ENCODE measurements around the gene ITIH3. TPM values are rescaled to one million over a fixed set of nuclear protein-coding genes. Genes with fewer than 3 reads are reported as not detected.

Gene ITIH3
- polyA plus RNA-seq, 1 of the 3 experiments (the other 2 are of a cell fraction), result 4.3 TPM

DNA sequence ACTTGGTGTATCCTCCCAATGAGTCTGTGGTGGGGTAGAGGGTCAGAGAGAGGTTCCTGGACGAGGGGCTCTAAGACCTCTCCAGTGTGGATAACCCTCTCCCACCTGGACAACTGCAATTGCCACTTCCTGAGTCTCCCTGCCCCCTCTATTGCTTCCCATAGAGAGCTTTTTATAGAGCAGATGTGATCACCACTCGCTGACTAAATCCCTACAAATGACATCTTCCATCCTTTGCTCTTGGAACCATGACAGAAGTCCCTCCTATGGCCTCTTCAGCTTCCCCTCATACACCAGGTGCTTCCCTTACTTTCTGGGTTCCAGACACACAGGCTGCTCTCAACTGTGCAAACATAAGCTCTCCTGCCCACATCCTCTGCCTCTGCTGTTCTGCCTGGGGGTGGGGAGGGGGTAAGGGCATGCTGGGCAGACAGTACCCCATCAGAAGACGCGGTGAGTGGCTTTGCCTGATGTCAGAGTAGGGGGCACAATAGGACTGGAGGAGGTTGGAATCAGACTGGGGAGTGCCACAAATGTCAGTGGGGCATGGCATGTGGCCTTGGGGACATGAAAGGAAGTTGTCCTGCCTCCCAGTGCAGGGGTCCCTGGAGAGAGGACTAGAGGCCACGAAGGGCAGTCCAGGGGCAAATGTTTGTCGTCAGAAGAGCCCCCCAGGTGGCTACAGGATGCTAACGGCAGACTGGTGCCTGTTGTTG, 15.2 kb downstream of the ITIH3 start (continued):
- TF ChIP-seq MXI1 (IDR thresholded peaks at IDR 0.05; ENCODE audit: low read depth, low read length), result no peak
- no peak for TF ChIP-seq FOXM1 (IDR thresholded peaks at IDR 0.05; ENCODE audit: low read depth)

DNA sequence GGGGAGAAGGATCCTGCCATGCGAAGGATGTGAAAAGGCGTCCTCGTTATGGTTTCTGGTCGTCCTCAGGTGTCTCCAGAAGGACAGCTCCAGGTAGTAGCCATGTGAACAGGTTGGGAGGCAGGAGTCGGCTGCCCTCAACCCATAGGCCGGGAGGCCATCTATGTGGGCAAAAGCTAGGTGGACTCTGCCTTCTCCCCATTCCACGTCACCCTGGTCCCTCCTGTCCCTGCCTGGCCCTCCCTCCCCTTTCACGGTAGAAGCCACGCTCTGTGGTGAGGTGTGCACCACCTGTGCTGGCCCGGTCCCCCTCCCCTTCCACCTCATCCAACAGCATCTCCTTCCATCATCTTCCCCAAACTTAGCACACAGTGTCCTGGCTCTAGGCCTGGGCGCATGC, 16.3 kb downstream of the ITIH3 start:
- H3K9me3 ChIP-seq, result no peaks in the 10 kb centered on the region
- no peak overlapping the region for H3K4me2 ChIP-seq
- ChIA-PET CTCF (interaction anchor here (1.0 to 1.6 kb wide), 6 partner anchors 10 to 124 kb away, joined by 3 to 8 read pairs (median 3); no protein-coding TSS in a partner anchor), POLR2A (no interaction called here)
- H3K27me3 ChIP-seq (ENCODE audit: insufficient read depth), result no peaks in the 10 kb centered on the region
- 72% methylated on average over 8 of the region's 11 CpGs for WGBS (ENCODE audit: low lambda C conversion rate)
- no peak overlapping the region for H3K4me3 ChIP-seq (ENCODE audit: low read depth in 2 of 2, low read length in 1 of 2)
- no peaks in the 10 kb centered on the region for H3K9me2 ChIP-seq
- H3F3A ChIP-seq (replicated peaks; ENCODE audit: insufficient read depth), result no peaks in the 10 kb centered on the region
- TF ChIP-seq, protein P1, sequence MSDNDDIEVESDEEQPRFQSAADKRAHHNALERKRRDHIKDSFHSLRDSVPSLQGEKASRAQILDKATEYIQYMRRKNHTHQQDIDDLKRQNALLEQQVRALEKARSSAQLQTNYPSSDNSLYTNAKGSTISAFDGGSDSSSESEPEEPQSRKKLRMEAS (IDR thresholded peaks at IDR 0.05; ENCODE audit: low read depth), result no peak
- TF ChIP-seq FOXM1 (IDR thresholded peaks at IDR 0.05; ENCODE audit: low read depth), result no peak
- no peak for TF ChIP-seq FOSL2 (IDR thresholded peaks at IDR 0.05; ENCODE audit: borderline replicate concordance, low read depth)
- TF ChIP-seq CHD2 (IDR thresholded peaks at IDR 0.05; ENCODE audit: low read length, partially characterized antibody), result no peak
- no peak for TF ChIP-seq POLR2AphosphoS5 (IDR thresholded peaks at IDR 0.05; ENCODE audit: low read depth, low read length)
- no peak for TF ChIP-seq FOXJ3 (CRISPR knock-in tag; IDR thresholded peaks at IDR 0.05)
- TF ChIP-seq TAF1 (IDR thresholded peaks at IDR 0.05; ENCODE audit: borderline replicate concordance, low read depth, low read length), result no peak
- no peak for TF ChIP-seq YY1 (IDR thresholded peaks at IDR 0.05; ENCODE audit: low read depth)
- TF ChIP-seq GABPA (IDR thresholded peaks at IDR 0.05; ENCODE audit: low read depth), result no peak
- TF ChIP-seq MEF2A (IDR thresholded peaks at IDR 0.05; ENCODE audit: borderline replicate concordance, low read depth), result no peak
- no peak for DNase-seq
- H3K36me3 ChIP-seq (replicated peaks in 1 of 2; ENCODE audit: control insufficient read depth in 1 of 2, insufficient read depth in 2 of 2, low read length in 1 of 2), result no peaks in the 10 kb centered on the region
- no peaks in the 10 kb centered on the region for H4K20me1 ChIP-seq (ENCODE audit: insufficient read depth)
- H2AFZ ChIP-seq (ENCODE audit: low read depth), result no peak overlapping the region
- no peaks in the 10 kb centered on the region; a peak in 1 of 4 replicates for H3K4me1 ChIP-seq (ENCODE audit: control insufficient read depth in 1 of 2, insufficient read depth in 2 of 2, low read depth in 1 of 2, low read length in 1 of 2)
- no peaks in the 10 kb centered on the region for H3K79me2 ChIP-seq (ENCODE audit: insufficient read depth)
- no peak overlapping the region for H3K27ac ChIP-seq (ENCODE audit: low read depth in 2 of 2, low read length in 1 of 2)
- no peak overlapping the region for H3K9ac ChIP-seq

DNA sequence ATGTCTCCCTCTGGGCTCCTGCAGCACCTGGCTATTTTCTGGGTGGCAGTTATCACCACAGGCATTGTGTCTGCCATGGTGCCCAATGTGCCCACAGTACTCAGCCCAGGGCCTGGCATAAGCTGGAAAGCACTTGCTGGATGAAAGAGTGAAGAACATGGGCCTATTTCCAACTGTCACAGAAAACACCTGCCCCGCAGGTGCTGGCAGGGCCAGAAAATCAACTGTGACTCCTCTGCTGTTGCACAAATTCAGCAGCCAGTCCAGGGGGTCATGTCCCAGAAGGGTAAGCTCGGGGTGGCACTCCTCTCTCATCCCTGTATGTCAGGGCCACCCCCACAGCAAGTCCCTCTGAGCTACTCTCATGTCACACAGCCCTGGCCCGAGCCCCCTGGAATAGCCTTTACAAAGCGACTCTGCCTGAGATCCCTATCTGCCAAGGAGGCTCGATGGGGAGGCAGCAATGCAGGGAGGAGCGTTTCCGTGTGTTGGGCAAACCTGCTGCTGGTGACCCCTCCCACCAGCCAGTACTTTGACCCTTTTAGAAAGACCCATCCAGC, 16.9 kb downstream of the ITIH3 start:
- WGBS (ENCODE audit: low lambda C conversion rate), result 63% methylated on average over 4 of the region's 7 CpGs

More for the DNA sequence above, 16.9 kb downstream of the ITIH3 start:
- H3K4me2 ChIP-seq, result no peak overlapping the region
- H3K36me3 ChIP-seq (replicated peaks in 1 of 2; ENCODE audit: control insufficient read depth in 1 of 2, insufficient read depth in 2 of 2, low read length in 1 of 2), result no peaks in the 10 kb centered on the region
- no peak overlapping the region for H3K27ac ChIP-seq (ENCODE audit: low read depth in 2 of 2, low read length in 1 of 2)
- H4K20me1 ChIP-seq (ENCODE audit: insufficient read depth), result no peaks in the 10 kb centered on the region
- no peak for TF ChIP-seq MXI1 (IDR thresholded peaks at IDR 0.05; ENCODE audit: low read depth, low read length)
- no peak for TF ChIP-seq SIN3A (IDR thresholded peaks at IDR 0.05; ENCODE audit: borderline replicate concordance, low read depth, low read length)
- TF ChIP-seq TEAD4 (IDR thresholded peaks at IDR 0.05; ENCODE audit: borderline replicate concordance, insufficient read depth), result no peak
- no peak for TF ChIP-seq YY1 (IDR thresholded peaks at IDR 0.05; ENCODE audit: low read depth)
- H3K4me1 ChIP-seq (ENCODE audit: control insufficient read depth in 1 of 2, insufficient read depth in 2 of 2, low read depth in 1 of 2, low read length in 1 of 2), result no peaks in the 10 kb centered on the region
- no peaks in the 10 kb centered on the region for H3K9me2 ChIP-seq
- no peak for DNase-seq
- no peak overlapping the region for H3K4me3 ChIP-seq (ENCODE audit: low read depth in 2 of 2, low read length in 1 of 2)
- no peaks in the 10 kb centered on the region for H3K79me2 ChIP-seq (ENCODE audit: insufficient read depth)
- no peaks in the 10 kb centered on the region for H3F3A ChIP-seq (replicated peaks; ENCODE audit: insufficient read depth)
- ChIA-PET CTCF (interaction anchor here (1.0 to 1.6 kb wide), 7 partner anchors 10 to 123 kb away, joined by 3 to 8 read pairs (median 3); no protein-coding TSS in a partner anchor), POLR2A (no interaction called here)
- H2AFZ ChIP-seq (ENCODE audit: low read depth), result no peak overlapping the region
- no peaks in the 10 kb centered on the region for H3K27me3 ChIP-seq (ENCODE audit: insufficient read depth)
- no peaks in the 10 kb centered on the region for H3K9me3 ChIP-seq
- H3K9ac ChIP-seq, result no peak overlapping the region
